GM12872 (cell line): ENCODE measurements around the gene CCDC71.
A peak's percentile ranks its signal among the peaks of the same experiment; 100 is the strongest.

Experiments
- TF ChIP-seq, protein P1 (sequence below): IDR thresholded peaks from 3 replicates; pipeline ENCODE4 v1.5.1; 2011; ENCODE audit warnings: low read depth, mild to moderate bottlenecking, low read length, moderate library complexity; ENCODE audit not compliant: insufficient read depth

The CCDC71 gene

DNA sequence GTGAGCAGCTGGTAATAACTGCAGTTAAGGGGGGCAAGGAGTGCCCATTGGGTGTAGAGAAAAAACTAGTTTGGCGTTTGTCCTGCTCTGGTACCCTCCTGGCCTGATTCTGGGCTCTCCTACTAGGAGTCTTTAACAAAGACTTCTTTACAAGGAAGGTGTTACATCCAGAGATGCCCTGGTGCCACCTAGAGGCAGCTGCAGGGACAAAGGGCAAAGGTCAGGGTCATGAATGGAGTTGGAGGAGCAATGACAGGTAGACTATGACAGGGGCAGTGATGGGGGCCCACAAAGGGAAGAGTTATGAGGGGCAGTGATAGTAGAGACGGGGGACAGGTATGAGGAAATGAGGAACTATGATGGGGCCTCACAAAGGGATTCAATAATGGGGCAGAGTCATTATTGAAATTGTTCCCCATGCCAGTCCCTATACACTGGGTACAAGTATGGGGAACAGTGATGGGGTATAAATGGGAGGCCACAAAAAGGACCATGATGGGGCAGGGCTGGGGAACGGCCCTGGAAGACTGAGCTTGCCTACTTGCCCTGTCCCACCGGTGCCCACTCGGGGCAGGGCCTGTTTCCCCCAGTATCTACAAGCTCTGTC lies 7.9 kb downstream of the CCDC71 start:
- TF ChIP-seq, protein P1, sequence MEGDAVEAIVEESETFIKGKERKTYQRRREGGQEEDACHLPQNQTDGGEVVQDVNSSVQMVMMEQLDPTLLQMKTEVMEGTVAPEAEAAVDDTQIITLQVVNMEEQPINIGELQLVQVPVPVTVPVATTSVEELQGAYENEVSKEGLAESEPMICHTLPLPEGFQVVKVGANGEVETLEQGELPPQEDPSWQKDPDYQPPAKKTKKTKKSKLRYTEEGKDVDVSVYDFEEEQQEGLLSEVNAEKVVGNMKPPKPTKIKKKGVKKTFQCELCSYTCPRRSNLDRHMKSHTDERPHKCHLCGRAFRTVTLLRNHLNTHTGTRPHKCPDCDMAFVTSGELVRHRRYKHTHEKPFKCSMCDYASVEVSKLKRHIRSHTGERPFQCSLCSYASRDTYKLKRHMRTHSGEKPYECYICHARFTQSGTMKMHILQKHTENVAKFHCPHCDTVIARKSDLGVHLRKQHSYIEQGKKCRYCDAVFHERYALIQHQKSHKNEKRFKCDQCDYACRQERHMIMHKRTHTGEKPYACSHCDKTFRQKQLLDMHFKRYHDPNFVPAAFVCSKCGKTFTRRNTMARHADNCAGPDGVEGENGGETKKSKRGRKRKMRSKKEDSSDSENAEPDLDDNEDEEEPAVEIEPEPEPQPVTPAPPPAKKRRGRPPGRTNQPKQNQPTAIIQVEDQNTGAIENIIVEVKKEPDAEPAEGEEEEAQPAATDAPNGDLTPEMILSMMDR: peak; percentile 70

DNA sequence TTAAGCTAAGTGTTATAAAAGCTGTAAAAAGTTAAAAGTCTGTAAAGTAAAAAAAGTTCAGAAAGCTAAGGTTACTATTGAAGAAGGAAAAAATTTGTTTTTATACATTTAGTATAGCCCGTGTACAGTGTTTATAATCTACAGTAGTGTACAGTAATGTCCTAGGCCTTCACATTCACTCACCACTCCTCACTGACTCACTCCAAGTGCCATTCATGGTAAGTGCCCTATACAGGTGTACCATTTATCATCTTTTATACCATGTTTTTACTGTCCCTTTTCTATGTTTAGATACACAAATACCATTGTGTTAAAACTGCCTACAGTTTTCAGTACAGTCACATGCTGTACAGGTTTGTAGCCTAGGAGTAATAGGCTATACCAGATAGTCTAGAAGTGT lies 8.8 kb downstream of the CCDC71 start:
- TF ChIP-seq, protein P1: no peak

DNA sequence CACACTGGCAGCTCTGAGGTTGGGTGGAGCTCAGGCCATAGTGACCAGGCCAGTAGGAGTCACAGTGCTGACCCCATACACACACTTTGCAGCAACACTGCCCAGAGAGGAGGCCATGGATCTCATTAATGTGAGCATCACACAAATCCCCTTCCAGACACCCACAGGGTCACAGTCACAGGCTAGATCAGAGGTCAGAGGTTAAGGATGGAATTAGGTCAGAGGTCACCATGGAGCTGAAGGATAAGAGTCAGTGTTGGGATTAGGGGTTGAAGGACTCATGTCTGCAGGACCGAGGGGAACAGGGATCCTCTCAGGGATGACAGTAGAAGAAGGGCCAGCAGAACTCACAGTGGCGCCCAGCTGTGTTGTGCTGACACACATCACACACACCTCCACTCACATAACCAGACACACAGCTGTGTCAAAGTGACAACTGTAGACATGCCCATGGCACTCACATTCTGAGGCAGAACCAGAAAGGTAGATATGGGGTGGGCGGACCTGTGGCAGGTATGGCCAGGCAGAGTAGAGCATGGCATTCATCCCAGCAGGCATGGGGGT lies 12.7 kb downstream of the CCDC71 start:
- TF ChIP-seq, protein P1: no peak

DNA sequence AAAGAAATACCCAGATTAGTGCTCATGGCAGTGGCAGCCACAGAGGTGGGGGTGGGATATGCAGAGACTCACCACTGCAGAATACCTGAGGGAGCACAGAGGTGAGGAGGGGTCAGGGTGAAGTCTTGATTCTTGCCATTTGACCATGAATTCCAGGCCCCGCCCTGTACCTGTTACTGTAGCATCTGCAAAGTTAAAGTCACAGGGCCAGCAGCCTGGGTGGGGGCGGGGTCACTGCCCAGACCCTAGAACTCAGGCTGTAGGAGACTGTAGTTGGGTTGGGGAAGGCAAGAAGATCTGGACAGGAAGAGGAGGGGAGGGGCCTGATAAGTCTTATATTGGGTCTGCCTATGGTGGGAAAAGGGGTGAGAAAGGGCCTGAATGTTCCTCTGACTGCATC lies 14.5 kb downstream of the CCDC71 start:
- TF ChIP-seq, protein P1: no peak

DNA sequence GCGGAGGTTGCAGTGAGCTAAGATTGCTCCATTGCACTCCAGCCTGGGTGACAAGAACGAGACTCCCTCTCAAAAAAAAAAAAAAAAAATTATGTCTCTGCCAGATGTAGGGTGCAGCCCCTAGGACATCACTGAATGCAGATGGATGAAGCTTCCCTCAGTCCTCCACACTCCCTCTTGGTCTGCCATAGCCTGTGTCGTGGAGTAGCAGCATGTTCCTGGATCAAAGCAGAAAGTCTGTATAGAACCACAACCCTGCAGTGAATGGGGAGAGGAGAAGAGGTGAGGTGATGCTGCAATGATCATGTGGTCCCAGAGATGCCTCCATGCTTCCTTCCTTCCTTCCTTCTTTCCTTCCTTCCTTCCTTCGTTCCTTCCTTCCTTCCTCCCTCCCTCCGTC lies 18.0 kb downstream of the CCDC71 start:
- TF ChIP-seq, protein P1: no peak

DNA sequence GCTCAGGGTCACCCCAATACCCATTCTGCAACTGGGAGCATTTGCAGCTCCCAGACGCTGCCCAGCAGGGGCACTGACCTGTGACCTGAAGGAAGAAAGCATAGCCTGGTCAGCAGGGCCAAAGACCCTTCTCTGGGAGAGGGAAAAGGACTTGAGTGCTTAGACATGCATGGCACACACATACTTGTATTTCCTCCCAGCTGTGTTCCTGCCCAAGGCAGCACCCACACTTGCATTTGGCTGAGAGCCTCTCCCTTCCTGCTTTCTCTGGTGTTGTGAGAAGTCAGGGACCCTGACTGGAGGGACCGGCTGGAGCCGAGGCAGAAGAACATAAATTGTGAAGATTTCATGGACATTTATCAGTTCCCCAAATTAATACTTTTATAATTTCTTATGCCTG lies 26.1 kb downstream of the CCDC71 start:
- TF ChIP-seq, protein P1: no peak

DNA sequence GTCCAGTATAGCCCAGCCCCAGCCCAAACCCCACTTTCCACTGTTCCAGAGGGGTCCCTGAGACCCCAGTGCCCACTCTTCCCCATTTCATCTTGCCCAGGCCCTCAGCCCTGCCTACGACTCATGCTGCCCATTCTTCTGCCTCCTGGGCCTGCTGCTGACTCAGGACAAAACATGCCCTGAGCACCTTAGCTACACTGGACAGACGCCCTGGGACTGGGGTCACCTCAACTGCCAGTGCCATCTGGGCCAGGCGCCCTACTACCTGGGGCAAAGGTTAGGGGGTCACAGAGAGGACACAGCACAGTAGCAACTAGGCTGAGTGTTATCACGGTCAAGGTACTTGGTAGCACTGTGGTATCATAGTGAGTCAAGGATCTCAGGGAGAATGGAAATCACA lies 30.6 kb downstream of the CCDC71 start:
- TF ChIP-seq, protein P1: no peak
